GM18499 (cell line): ENCODE results near the gene THBS3.
"Not testable (repeated sequence)": the region's sequence is repeated elsewhere in the genome, so short reads cannot be mapped to it uniquely, and the experiment has no call there.

Source experiments
- ATAC-seq: cut with Tn5 transposase; IDR thresholded peaks from one replicate; pipeline ENCODE4 v1.9.1; 2021; ENCODE audit warnings: moderate number of reproducible peaks; ENCODE audit not compliant: insufficient read depth, unreplicated experiment

THBS3 gene

DNA sequence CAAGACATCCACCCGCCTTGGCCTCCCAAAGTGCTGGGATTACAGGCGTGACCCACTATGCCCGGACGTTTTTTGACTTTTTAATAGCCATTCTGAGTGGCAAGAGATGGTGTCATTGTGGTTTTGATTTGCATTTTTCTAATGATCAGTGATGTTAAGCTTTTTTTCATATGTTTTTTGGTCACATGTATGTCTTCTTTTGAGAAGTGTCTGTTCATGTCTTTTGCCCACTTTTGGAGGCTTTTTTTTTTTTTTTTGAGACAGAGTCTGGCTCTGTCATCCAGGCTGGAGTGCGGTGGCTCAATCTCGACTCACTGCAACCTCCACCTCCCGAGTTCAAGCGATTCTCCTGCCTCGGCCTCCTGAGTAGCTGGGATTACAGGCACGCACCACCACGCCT lies 43.1 kb downstream of the THBS3 start:
- not testable (repeated sequence) for ATAC-seq

DNA sequence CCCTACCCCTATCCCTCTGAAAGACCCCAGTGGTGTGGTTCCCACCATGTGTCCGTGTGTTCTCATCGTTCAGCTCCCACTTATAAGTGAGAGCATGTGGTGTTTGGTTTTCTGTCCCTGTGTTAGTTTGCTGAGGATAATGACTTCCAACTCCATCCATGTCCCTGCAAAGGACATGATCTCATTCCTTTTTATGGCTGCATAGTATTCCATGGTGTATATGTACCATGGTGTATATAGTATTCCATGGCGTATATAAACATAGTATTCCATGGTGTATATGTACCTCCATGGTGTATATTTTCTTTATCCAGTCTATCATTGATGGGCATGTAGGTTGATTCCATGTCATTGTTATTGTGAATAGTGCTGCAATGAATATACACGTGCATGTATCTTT lies 43.9 kb downstream of the THBS3 start:
- ATAC-seq = not testable (repeated sequence)

GRCh38 chr1:155162631-155163030 lies 45.1 kb downstream of the THBS3 start:
- not testable (repeated sequence) for ATAC-seq

GRCh38 chr1:155160128-155160527 lies 47.6 kb downstream of the THBS3 start:
- ATAC-seq = no peak

DNA sequence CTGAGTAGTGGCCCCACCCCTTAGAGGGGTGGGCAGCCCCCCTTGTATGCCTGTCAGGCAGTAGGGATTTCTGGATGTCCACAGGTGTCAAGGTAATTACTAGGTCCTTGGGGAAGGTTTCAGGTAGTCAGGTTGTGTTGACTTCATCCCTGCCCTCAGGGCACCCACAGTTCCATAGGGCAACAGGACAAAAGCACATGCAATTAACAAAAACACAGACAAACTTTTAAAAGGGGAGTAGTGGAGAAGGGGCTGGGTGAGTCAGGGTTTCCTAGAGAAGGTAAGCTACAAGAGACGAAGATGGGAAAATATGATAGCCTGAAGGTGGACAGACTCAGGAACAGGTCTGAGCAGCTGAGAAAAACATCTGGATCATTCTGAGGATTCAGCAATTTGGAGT lies 48.7 kb downstream of the THBS3 start:
- ATAC-seq = no peak

DNA sequence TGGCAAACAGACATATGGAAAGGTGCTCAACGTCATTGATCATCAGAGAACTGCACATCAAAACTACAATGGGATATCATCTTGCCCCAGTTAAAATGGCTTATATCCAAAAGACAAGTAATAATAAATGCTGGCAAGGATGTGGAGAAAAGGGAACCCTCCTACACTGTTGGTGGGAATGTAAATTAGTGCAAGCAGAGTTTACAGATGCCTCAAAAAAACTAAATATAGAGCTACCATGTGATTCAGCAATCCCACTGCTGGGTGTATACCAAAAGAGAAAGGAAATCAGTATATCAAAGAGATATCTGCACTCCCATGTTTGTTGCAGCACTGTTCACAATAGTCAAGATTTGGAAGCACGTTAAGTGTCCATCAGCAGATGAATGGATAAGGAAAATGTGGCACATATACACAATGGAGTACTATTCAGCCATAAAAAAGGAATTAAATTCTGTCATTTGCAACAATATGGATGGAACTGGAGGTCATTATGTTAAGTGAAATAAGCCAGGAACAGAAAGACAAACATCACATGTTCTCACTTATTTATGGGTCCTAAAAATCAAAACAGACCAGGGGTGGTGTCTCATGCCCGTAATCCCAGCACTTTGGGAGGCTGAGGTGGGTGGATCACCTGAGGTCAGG lies 51.6 kb downstream of the THBS3 start:
- ATAC-seq = not testable (repeated sequence)
